ENCODE data around the gene MMP11.

DNA sequence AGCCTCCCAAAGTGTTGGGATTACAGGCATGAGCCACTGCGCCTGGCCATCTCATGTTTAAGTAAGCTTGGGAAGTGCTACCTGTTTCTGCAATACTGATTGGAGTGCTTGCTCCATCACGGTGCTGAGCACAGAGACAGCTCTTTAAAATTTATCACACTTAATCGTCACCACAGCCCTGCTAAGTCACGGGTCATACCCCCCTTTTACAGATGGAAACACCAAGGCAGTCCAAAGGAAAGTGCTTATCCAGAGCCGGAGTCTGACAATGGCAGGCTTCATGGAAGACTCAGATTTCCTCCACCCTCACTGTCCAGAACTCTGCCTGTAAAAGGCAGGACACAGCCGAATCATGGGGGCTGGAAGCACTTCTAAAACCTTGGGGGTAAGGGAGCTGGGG lies 12.6 kb upstream of the MMP11 start:
- TF ChIP-seq POLR2A (IDR thresholded peaks at IDR 0.05), result no peak
- TF ChIP-seq, protein P1, sequence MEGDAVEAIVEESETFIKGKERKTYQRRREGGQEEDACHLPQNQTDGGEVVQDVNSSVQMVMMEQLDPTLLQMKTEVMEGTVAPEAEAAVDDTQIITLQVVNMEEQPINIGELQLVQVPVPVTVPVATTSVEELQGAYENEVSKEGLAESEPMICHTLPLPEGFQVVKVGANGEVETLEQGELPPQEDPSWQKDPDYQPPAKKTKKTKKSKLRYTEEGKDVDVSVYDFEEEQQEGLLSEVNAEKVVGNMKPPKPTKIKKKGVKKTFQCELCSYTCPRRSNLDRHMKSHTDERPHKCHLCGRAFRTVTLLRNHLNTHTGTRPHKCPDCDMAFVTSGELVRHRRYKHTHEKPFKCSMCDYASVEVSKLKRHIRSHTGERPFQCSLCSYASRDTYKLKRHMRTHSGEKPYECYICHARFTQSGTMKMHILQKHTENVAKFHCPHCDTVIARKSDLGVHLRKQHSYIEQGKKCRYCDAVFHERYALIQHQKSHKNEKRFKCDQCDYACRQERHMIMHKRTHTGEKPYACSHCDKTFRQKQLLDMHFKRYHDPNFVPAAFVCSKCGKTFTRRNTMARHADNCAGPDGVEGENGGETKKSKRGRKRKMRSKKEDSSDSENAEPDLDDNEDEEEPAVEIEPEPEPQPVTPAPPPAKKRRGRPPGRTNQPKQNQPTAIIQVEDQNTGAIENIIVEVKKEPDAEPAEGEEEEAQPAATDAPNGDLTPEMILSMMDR (IDR thresholded peaks at IDR 0.05), result no peak
